Progenitor cell of endocrine pancreas (in vitro differentiated cells): ENCODE measurements around the gene CTU2. TPM values are rescaled to one million over a fixed set of nuclear protein-coding genes. Genes with fewer than 3 reads are reported as not detected.

Experiments used
- DNase-seq: peaks from one replicate; pipeline ENCODE4 v3.0.0; 2021; ENCODE audit warnings: low spot score; ENCODE audit not compliant: unreplicated experiment
- H3K27ac Mint-ChIP-seq: 2 replicates; pipeline ENCODE4 v1.8.0; 2021; ENCODE audit warnings: mild to moderate bottlenecking, moderate library complexity, mixed read lengths
- H3K27me3 Mint-ChIP-seq: 2 replicates; pipeline ENCODE4 v1.8.0; 2021; ENCODE audit warnings: mixed read lengths
- H3K36me3 Mint-ChIP-seq: 2 replicates; pipeline ENCODE4 v1.8.0; 2022; ENCODE audit warnings: mixed read lengths; ENCODE audit not compliant: insufficient read depth
- H3K4me1 Mint-ChIP-seq: 2 replicates; pipeline ENCODE4 v1.8.0; 2021; ENCODE audit warnings: low read depth, mixed read lengths
- H3K4me3 Mint-ChIP-seq: 2 replicates; pipeline ENCODE4 v1.8.0; 2021; ENCODE audit warnings: low read depth, mild to moderate bottlenecking, moderate library complexity, mixed read lengths
- H3K9me3 Mint-ChIP-seq: 2 replicates; pipeline ENCODE4 v1.8.0; 2021; ENCODE audit warnings: low read depth, mixed read lengths
- CTCF ChIP-seq: fragments of 200-600 bp; sonication (generic); IDR thresholded peaks from one replicate; pipeline ENCODE4 v1.5.0; 2021; ENCODE audit warnings: antibody characterized with exemption, mild to moderate bottlenecking; ENCODE audit not compliant: unreplicated experiment
- total RNA-seq: library from RNA; stranded (reverse); gene quantifications from 2 replicates; pipeline ENCODE4 v1.2.1, GENCODE V29; 2021

The CTU2 gene
- total RNA-seq, 1 donor from 2014 or later: 17.2 TPM

DNA sequence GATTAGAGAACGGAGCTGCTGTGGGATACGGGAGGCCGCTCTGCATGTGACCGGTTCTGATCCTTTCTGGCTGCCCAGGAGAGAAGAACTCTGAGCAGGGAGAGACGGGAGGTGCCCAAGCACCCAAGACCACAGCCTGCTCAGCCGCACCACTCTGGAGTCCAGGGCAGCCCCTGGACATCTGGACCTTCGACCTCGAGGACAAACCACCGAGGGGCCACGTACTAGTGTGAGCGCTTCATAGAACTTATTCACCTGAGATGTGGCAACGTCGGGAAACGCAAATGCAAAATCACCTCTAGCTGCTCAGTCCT, 6.0 kb upstream of the CTU2 start:
- H3K4me1 Mint-ChIP-seq: peaks cover 3% of the 10 kb centered on the region
- H3K4me3 Mint-ChIP-seq: no peak overlapping the region
- no peak for DNase-seq
- H3K27me3 Mint-ChIP-seq: no peaks in the 10 kb centered on the region
- peaks cover 2% of the 10 kb centered on the region for H3K36me3 Mint-ChIP-seq
- H3K27ac Mint-ChIP-seq: no peak overlapping the region
- H3K9me3 Mint-ChIP-seq: no peaks in the 10 kb centered on the region
- TF ChIP-seq CTCF: no peak

DNA sequence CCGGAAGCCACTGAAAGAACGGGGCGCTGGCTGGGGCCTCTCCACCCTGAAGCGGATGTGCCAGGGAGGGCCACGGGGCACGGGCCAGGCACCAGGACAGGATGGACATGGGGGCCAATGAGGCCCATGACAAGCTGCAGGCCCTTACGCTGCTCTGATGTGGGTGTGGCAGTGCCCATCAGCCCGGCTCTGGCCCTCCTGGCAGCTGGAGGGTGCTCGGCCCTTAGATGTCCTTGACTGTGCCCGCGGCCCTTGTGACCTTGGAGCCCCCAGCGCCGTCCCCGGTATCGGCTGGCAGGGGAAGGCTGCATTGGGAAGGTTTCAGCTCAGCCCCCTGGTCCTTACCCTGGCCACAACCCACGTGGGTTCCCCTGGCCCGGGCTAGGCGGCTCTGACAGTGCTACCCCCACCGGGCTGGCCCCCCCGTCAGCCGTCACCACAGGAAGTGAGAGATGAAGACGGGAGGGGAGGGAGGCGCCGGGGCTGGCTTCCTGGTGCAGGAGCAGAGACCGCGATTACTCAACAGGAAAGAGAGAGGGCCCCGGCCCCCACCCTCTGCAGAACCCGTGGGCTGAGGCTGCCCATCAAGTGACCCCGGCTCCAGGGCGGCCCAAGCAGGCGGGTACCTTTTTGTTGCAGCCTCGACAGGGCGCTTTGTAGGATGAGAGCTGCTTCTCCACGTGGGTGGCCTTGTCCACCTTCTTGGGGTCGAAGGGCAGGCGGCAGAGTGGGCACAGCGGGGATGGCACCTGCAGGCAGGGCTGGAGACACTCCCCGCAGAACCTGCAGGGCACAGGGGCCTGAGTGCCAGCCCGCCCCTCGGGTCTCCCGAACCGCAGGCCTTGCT, 5.4 kb upstream of the CTU2 start:
- no peak overlapping the region for H3K27ac Mint-ChIP-seq
- H3K4me1 Mint-ChIP-seq: peaks cover 6% of the 10 kb centered on the region
- H3K9me3 Mint-ChIP-seq: no peaks in the 10 kb centered on the region
- H3K4me3 Mint-ChIP-seq: no peak overlapping the region
- no peak for DNase-seq
- H3K36me3 Mint-ChIP-seq: peaks cover 2% of the 10 kb centered on the region
- H3K27me3 Mint-ChIP-seq: no peaks in the 10 kb centered on the region
- TF ChIP-seq CTCF: no peak

GRCh38 chr16:88701581-88702370, 4.5 kb upstream of the CTU2 start:
- no peaks in the 10 kb centered on the region for H3K27me3 Mint-ChIP-seq
- H3K9me3 Mint-ChIP-seq: no peaks in the 10 kb centered on the region
- no peak for DNase-seq
- peaks cover 6% of the 10 kb centered on the region for H3K4me1 Mint-ChIP-seq
- H3K27ac Mint-ChIP-seq: no peak overlapping the region
- H3K4me3 Mint-ChIP-seq: no peak overlapping the region
- TF ChIP-seq CTCF: no peak
- H3K36me3 Mint-ChIP-seq: peaks cover 2% of the 10 kb centered on the region

GRCh38 chr16:88702371-88703210, 3.7 kb upstream of the CTU2 start:
- no peak for TF ChIP-seq CTCF
- Mint-ChIP-seq H3K9me3 (no peaks in the 10 kb centered on the region), H3K27me3 (no peaks in the 10 kb centered on the region), H3K36me3 (peaks cover 2% of the 10 kb centered on the region), H3K27ac (no peak overlapping the region), H3K4me3 (no peak overlapping the region), H3K4me1 (peaks cover 13% of the 10 kb centered on the region)
- no peak for DNase-seq
